ENCODE data around the gene DNPEP.

Gene DNPEP

DNA sequence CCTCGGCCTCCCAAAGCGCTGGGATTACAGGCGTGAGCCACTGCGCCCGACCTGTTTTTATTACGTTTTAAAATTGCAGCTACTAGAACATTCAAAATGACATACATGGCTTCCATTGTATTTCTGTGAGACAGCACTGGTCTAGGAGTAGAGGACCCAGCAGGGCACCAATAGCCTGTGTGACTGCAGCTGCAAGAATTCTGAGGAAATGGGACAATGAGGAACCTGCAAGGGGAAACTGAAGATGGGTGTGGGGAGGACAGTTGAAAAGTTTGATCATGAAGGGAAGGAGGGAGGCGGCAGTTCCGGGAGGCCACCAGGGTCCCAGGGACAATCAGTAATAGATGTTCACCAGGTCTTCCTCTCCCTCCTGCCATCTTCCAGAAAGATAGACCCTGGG lies 13.9 kb upstream of the DNPEP start:
- H3K27ac Mint-ChIP-seq = peak overlapping the region in 2 of 3 experiments; percentile 7 to 78
- H3K27me3 Mint-ChIP-seq (ENCODE audit: low read depth) = no peaks in the 10 kb centered on the region
- H3K36me3 Mint-ChIP-seq (ENCODE audit: low read depth) = no peaks in the 10 kb centered on the region
- no peak overlapping the region for H3K4me3 Mint-ChIP-seq
- TF ChIP-seq, protein P1, sequence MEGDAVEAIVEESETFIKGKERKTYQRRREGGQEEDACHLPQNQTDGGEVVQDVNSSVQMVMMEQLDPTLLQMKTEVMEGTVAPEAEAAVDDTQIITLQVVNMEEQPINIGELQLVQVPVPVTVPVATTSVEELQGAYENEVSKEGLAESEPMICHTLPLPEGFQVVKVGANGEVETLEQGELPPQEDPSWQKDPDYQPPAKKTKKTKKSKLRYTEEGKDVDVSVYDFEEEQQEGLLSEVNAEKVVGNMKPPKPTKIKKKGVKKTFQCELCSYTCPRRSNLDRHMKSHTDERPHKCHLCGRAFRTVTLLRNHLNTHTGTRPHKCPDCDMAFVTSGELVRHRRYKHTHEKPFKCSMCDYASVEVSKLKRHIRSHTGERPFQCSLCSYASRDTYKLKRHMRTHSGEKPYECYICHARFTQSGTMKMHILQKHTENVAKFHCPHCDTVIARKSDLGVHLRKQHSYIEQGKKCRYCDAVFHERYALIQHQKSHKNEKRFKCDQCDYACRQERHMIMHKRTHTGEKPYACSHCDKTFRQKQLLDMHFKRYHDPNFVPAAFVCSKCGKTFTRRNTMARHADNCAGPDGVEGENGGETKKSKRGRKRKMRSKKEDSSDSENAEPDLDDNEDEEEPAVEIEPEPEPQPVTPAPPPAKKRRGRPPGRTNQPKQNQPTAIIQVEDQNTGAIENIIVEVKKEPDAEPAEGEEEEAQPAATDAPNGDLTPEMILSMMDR (IDR thresholded peaks at IDR 0.05; ENCODE audit: unreplicated experiment in 3 of 3) = no peak
- H3K9me3 Mint-ChIP-seq = no peaks in the 10 kb centered on the region
- H3K4me1 Mint-ChIP-seq = peaks cover 61% of the 10 kb centered on the region

GRCh38 chr2:219400562-219400961 lies 12.8 kb upstream of the DNPEP start:
- Mint-ChIP-seq H3K9me3 (no peaks in the 10 kb centered on the region), H3K4me3 (no peak overlapping the region), H3K27ac (peak overlapping the region in 2 of 3 experiments; percentile 1 to 25), H3K36me3 (ENCODE audit: low read depth) (no peaks in the 10 kb centered on the region), H3K4me1 (peaks cover 51% of the 10 kb centered on the region), H3K27me3 (ENCODE audit: low read depth) (no peaks in the 10 kb centered on the region)
- TF ChIP-seq, protein P1 (IDR thresholded peaks at IDR 0.05; ENCODE audit: unreplicated experiment in 3 of 3) = no peak

DNA sequence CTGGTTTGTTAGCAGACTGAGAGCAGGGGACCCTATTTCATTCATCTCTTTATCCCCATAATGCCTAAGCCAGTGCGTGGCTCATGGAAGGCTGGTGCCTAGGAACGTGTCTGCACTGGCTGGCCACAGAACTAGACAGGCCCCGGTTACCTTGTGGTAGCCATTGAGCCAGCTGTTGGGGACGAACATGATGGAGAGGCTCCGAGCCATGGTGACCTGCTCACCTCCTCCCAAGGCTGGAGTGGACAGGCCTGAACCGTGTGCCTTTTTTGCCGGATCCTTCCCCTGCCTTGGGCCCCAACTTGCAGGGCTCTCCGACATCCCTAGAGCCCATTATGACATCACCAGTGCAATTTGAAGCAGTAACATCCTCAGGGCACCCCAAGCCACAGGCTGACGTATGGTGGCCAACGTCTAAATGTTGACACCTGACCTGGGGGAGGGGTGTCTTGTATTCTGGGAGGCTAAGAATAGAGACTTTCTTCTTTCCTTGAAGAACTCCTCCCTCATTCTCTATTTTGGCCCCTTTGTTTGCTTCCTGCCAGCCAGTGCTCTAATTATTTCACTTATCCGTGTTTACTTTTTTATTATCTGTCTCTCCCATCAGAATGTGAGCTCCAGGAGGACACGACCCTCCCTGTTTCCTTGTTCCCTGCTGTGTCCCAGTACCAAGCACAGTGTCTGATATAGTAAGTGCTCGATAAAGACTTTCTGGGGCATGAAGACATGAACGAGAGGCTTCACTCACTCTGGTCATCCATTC lies 12.2 kb upstream of the DNPEP start:
- H3K27me3 Mint-ChIP-seq (ENCODE audit: low read depth) = no peaks in the 10 kb centered on the region
- no peaks in the 10 kb centered on the region for H3K36me3 Mint-ChIP-seq (ENCODE audit: low read depth)
- H3K4me1 Mint-ChIP-seq = peaks cover 44% of the 10 kb centered on the region
- H3K9me3 Mint-ChIP-seq = no peaks in the 10 kb centered on the region
- TF ChIP-seq, protein P1 (IDR thresholded peaks at IDR 0.05; ENCODE audit: unreplicated experiment in 3 of 3) = no peak
- H3K4me3 Mint-ChIP-seq = no peak overlapping the region
- peak overlapping the region in 2 of 3 experiments; percentile 1 to 25 for H3K27ac Mint-ChIP-seq

DNA sequence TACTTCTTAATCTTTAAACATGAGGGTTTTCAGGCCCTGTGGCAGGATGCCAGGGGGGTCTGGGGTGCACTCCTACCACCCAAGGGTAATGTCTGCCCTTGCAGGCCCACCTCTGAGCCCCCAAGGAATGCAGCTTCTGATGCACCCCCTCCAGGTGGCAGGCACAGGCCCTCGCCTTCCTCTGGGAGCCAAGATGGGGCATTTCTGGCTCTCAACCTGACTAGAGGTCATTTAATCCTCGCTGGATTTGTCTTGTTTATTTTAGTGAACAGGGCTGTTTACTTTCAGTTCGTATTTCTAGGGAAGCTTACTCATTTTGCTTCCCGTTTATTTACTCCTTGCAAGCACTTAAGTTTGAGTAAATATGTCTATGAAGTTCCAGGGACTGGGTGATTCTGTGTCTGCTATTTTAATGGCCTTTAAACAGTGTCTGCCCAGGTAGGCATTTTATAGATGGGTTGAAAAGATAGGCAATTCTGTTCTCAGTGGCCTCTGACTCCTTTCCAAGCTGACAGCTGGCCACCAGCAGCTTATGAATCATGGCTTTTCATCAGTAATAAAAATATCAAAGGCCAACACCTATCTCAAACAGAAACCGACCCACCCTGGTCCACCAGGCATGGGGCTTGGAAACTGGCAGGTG lies 11.1 kb upstream of the DNPEP start:
- Mint-ChIP-seq H3K27me3 (ENCODE audit: low read depth) (no peaks in the 10 kb centered on the region), H3K36me3 (ENCODE audit: low read depth) (no peaks in the 10 kb centered on the region), H3K27ac (no peak overlapping the region), H3K4me3 (no peak overlapping the region), H3K4me1 (peaks cover 35% of the 10 kb centered on the region), H3K9me3 (no peaks in the 10 kb centered on the region)
- TF ChIP-seq, protein P1 (IDR thresholded peaks at IDR 0.05; ENCODE audit: unreplicated experiment in 3 of 3) = no peak

DNA sequence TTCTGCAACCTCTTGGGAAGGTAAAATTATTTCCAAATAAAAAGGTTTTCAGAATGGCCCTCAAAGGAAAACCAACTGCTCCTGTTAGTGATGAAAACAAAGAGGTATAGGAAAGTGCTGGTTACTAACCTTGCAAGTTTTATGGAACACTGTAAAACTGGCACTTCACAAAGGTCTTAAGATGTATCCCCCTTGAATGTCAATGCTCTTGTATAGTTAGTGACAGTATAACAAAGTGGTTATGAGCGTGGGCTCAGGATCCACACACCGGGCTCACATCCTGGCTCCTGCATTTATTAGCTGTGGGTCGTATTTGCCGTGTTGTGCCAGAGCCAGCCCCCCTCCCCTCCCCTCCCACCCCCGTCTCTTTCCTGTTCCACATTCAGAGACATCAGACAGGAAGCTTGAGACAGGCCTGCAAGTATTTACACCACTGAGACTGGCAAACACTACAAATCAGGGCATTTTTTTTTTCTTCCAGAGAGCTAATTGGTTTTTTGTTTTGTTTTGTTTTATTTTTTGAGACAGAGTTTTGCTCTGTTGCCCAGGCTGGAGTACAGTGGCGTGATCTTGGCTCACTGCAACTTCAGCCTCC lies 9.2 kb upstream of the DNPEP start:
- no peak overlapping the region for H3K27ac Mint-ChIP-seq
- peaks cover 16% of the 10 kb centered on the region for H3K4me1 Mint-ChIP-seq
- no peaks in the 10 kb centered on the region for H3K9me3 Mint-ChIP-seq
- no peaks in the 10 kb centered on the region for H3K36me3 Mint-ChIP-seq (ENCODE audit: low read depth)
- peaks cover 4% of the 10 kb centered on the region for H3K27me3 Mint-ChIP-seq (ENCODE audit: low read depth)
- H3K4me3 Mint-ChIP-seq = no peak overlapping the region
- TF ChIP-seq, protein P1 (IDR thresholded peaks at IDR 0.05; ENCODE audit: unreplicated experiment in 3 of 3) = no peak
